Esophagus squamous epithelium (tissue), 4 donors: ENCODE results near the gene PEX11A.

Experiments
- POLR2A ChIP-seq, 4 donors: fragments of 450-650 bp; IDR thresholded peaks; one replicate each; pipeline ENCODE4 v1.6.1; 2017; ENCODE audit warnings: antibody characterized with exemption in 4 of 4, mild to moderate bottlenecking in 4 of 4, moderate library complexity in 3 of 4
- TF ChIP-seq, protein P1 (sequence below), 6 experiments: fragments of 450-650 bp in 4 of 6; fragments of 200-600 bp in 2 of 6; sonication (generic) in 2 of 6; IDR thresholded peaks; one replicate each; pipeline ENCODE4 v1.5.1; 2016 to 2019; ENCODE audit warnings: antibody characterized with exemption in 6 of 6, mild to moderate bottlenecking in 4 of 6, moderate library complexity in 4 of 6

- TF ChIP-seq, protein P1, sequence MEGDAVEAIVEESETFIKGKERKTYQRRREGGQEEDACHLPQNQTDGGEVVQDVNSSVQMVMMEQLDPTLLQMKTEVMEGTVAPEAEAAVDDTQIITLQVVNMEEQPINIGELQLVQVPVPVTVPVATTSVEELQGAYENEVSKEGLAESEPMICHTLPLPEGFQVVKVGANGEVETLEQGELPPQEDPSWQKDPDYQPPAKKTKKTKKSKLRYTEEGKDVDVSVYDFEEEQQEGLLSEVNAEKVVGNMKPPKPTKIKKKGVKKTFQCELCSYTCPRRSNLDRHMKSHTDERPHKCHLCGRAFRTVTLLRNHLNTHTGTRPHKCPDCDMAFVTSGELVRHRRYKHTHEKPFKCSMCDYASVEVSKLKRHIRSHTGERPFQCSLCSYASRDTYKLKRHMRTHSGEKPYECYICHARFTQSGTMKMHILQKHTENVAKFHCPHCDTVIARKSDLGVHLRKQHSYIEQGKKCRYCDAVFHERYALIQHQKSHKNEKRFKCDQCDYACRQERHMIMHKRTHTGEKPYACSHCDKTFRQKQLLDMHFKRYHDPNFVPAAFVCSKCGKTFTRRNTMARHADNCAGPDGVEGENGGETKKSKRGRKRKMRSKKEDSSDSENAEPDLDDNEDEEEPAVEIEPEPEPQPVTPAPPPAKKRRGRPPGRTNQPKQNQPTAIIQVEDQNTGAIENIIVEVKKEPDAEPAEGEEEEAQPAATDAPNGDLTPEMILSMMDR (IDR thresholded peaks at IDR 0.05), result no peak
- TF ChIP-seq POLR2A (IDR thresholded peaks at IDR 0.05), result no peak
Measured at GRCh38 chr15:89731275-89731674, 40.7 kb upstream of the PEX11A start.
